ENCODE results near the gene YIF1A. TPM values are rescaled to one million over a fixed set of nuclear protein-coding genes. Genes with fewer than 3 reads are reported as not detected.

Gene YIF1A
- total RNA-seq, 1 experiment from 2014 or later: 188 TPM

- in situ Hi-C loops (cut with HindIII; ENCODE audit: low pct_unique_long_range_greater_than_20kb, low sequenced_read_pairs): no loop called here
- DNase-seq (ENCODE audit: low read depth): no peak
Observed at GRCh38 chr11:66239511-66239910, 49.4 kb downstream of the YIF1A start.

GRCh38 chr11:66238786-66239413, 50.0 kb downstream of the YIF1A start:
- in situ Hi-C loops (cut with HindIII; ENCODE audit: low pct_unique_long_range_greater_than_20kb, low sequenced_read_pairs): no loop called here

GRCh38 chr11:66237867-66238266, 51.1 kb downstream of the YIF1A start:
- in situ Hi-C loops (cut with HindIII; ENCODE audit: low pct_unique_long_range_greater_than_20kb, low sequenced_read_pairs): no loop called here
- DNase-seq (ENCODE audit: low read depth): no peak

More at GRCh38 chr11:66238786-66239413, 50.0 kb downstream of the YIF1A start:
- no peak for DNase-seq (ENCODE audit: low read depth)

- DNase-seq (ENCODE audit: low read depth): no peak
- in situ Hi-C loops (cut with HindIII; ENCODE audit: low pct_unique_long_range_greater_than_20kb, low sequenced_read_pairs): no loop called here
Observed at GRCh38 chr11:66235141-66235540, 53.8 kb downstream of the YIF1A start.

Other genes with a start within 250 kb of the YIF1A start
- not detected in 2 replicates for gene GAL3ST3, start 240.0 kb downstream of the YIF1A start, total RNA-seq (2014; rRNA removed; shearing (Covaris generic); ENCODE audit: low replicate concordance)
- 191 and 216 TPM in 2 replicates for gene SF3B2, start 236.8 kb downstream of the YIF1A start, total RNA-seq (2014; rRNA removed; shearing (Covaris generic); ENCODE audit: low replicate concordance)
- gene PACS1, start 218.9 kb downstream of the YIF1A start, total RNA-seq (2014; rRNA removed; shearing (Covaris generic); ENCODE audit: low replicate concordance): 4.2 and 15.9 TPM in 2 replicates
- gene KLC2, start 31.4 kb downstream of the YIF1A start, total RNA-seq (2014; rRNA removed; shearing (Covaris generic); ENCODE audit: low replicate concordance): 23.9 and 41.1 TPM in 2 replicates
- 55.4 and 56.1 TPM in 2 replicates for gene RAB1B, start 20.5 kb downstream of the YIF1A start, total RNA-seq (2014; rRNA removed; shearing (Covaris generic); ENCODE audit: low replicate concordance)
- 0.61 TPM in 1 of 2 replicates, not detected in the other for gene CNIH2, start 11.0 kb downstream of the YIF1A start, total RNA-seq (2014; rRNA removed; shearing (Covaris generic); ENCODE audit: low replicate concordance)
- not detected in 2 replicates for gene TMEM151A, start 2.8 kb upstream of the YIF1A start, total RNA-seq (2014; rRNA removed; shearing (Covaris generic); ENCODE audit: low replicate concordance)
- gene CD248, start 27.9 kb upstream of the YIF1A start, total RNA-seq (2014; rRNA removed; shearing (Covaris generic); ENCODE audit: low replicate concordance): not detected in 2 replicates
- gene RIN1, start 47.3 kb upstream of the YIF1A start, total RNA-seq (2014; rRNA removed; shearing (Covaris generic); ENCODE audit: low replicate concordance): 24.5 and 28.4 TPM in 2 replicates
- 80.0 and 85.9 TPM in 2 replicates for gene BRMS1, start 56.0 kb upstream of the YIF1A start, total RNA-seq (2014; rRNA removed; shearing (Covaris generic); ENCODE audit: low replicate concordance)
- gene B4GAT1, start 58.5 kb upstream of the YIF1A start, total RNA-seq (2014; rRNA removed; shearing (Covaris generic); ENCODE audit: low replicate concordance): 58.0 and 65.4 TPM in 2 replicates
- gene SLC29A2, start 82.6 kb upstream of the YIF1A start, total RNA-seq (2014; rRNA removed; shearing (Covaris generic); ENCODE audit: low replicate concordance): not detected in 2 replicates
- not detected in 2 replicates for gene NPAS4, start 131.9 kb upstream of the YIF1A start, total RNA-seq (2014; rRNA removed; shearing (Covaris generic); ENCODE audit: low replicate concordance)
- 113 and 202 TPM in 2 replicates for gene MRPL11, start 149.7 kb upstream of the YIF1A start, total RNA-seq (2014; rRNA removed; shearing (Covaris generic); ENCODE audit: low replicate concordance)
- 10.0 and 16.7 TPM in 2 replicates for gene PELI3, start 177.8 kb upstream of the YIF1A start, total RNA-seq (2014; rRNA removed; shearing (Covaris generic); ENCODE audit: low replicate concordance)
- gene DPP3, start 191.3 kb upstream of the YIF1A start, total RNA-seq (2014; rRNA removed; shearing (Covaris generic); ENCODE audit: low replicate concordance): 59.9 and 102 TPM in 2 replicates
- 20.6 and 28.0 TPM in 2 replicates for gene BBS1, start 221.5 kb upstream of the YIF1A start, total RNA-seq (2014; rRNA removed; shearing (Covaris generic); ENCODE audit: low replicate concordance)

Data from Caki2 (cell line).